K562 (cell line): Measurements from ENCODE around the gene IGF2BP1. TPM values are rescaled to one million over a fixed set of nuclear protein-coding genes. Genes with fewer than 3 reads are reported as not detected.

Source experiments
- ARID1B ChIP-seq: fragments of 450-650 bp; IDR thresholded peaks from 2 replicates; pipeline ENCODE4 v1.6.1; 2016; ENCODE audit warnings: antibody characterized with exemption, mild to moderate bottlenecking, inconsistent platforms
- DEAF1 ChIP-seq: fragments of 450-650 bp; formaldehyde crosslinking; IDR thresholded peaks from 2 replicates; pipeline ENCODE4 v1.4.0; 2020; ENCODE audit warnings: mild to moderate bottlenecking, moderate library complexity
- E2F1 ChIP-seq: sonication (generic); formaldehyde crosslinking; IDR thresholded peaks from 2 replicates; pipeline ENCODE4 v1.8.1; 2023; ENCODE audit warnings: mild to moderate bottlenecking, missing genetic modification reagents, moderate library complexity
- ETV5 ChIP-seq: sonication (generic); formaldehyde crosslinking; IDR thresholded peaks from 2 replicates; pipeline ENCODE4 v1.4.0; 2020; ENCODE audit warnings: low read depth, mild to moderate bottlenecking, missing genetic modification reagents
- FOXJ3 ChIP-seq: sonication (generic); formaldehyde crosslinking; IDR thresholded peaks from 2 replicates; pipeline ENCODE4 v1.4.0; 2020; ENCODE audit warnings: mild to moderate bottlenecking, missing genetic modification reagents
- HDAC6 ChIP-seq: IDR thresholded peaks from 2 replicates; pipeline ENCODE4 v1.6.1; 2012; ENCODE audit warnings: low read depth, mild to moderate bottlenecking, control low read depth, inconsistent platforms, low read length, moderate library complexity
- HMG20B ChIP-seq: fragments of 250-450 bp; sonication (Bioruptor Pico); IDR thresholded peaks from 2 replicates; pipeline ENCODE4 v1.5.0; 2021; ENCODE audit warnings: mild to moderate bottlenecking
- HNRNPL ChIP-seq: fragments of 200-400 bp; formaldehyde crosslinking; IDR thresholded peaks from 2 replicates; pipeline ENCODE4 v1.6.1; 2017; ENCODE audit warnings: low read depth, mild to moderate bottlenecking, low read length
- MBD1 ChIP-seq: fragments of 250-450 bp; sonication (Bioruptor Pico); IDR thresholded peaks from 2 replicates; pipeline ENCODE4 v1.8.0; 2022; ENCODE audit warnings: inconsistent platforms
- NELFE ChIP-seq: IDR thresholded peaks from 2 replicates; pipeline ENCODE4 v1.6.1; 2011; ENCODE audit warnings: mild to moderate bottlenecking; ENCODE audit not compliant: insufficient read depth, insufficient read length
- NFRKB ChIP-seq: fragments of 450-650 bp; IDR thresholded peaks from 2 replicates; pipeline ENCODE4 v1.6.1; 2016; ENCODE audit warnings: low read depth
- SMARCC2 ChIP-seq: fragments of 450-650 bp; IDR thresholded peaks from 2 replicates; pipeline ENCODE4 v1.6.1; 2017; ENCODE audit warnings: antibody characterized with exemption, moderate library complexity, mild to moderate bottlenecking, low read depth
- SREBF1 ChIP-seq: fragments of 150-350 bp; IDR thresholded peaks from 2 replicates; pipeline ENCODE4 v1.6.1; 2014; ENCODE audit warnings: antibody characterized with exemption, low read depth, low read length, borderline replicate concordance
- TAF7 ChIP-seq: fragments of 450-650 bp; IDR thresholded peaks from 2 replicates; pipeline ENCODE4 v1.6.1; 2016; ENCODE audit warnings: missing genetic modification characterization, missing compliant biosample characterization
- TCFL5 ChIP-seq: fragments of 250-450 bp; sonication (Bioruptor Pico); conservative IDR thresholded peaks from 2 replicates; pipeline ENCODE4 v1.6.1; 2021; ENCODE audit warnings: mild to moderate bottlenecking, moderate library complexity, matching md5 sums
- ZBTB49 ChIP-seq: sonication (generic); formaldehyde crosslinking; IDR thresholded peaks from 2 replicates; pipeline ENCODE4 v1.8.0; 2022; ENCODE audit warnings: missing genetic modification reagents, mild to moderate bottlenecking, borderline replicate concordance
- ZNF3 ChIP-seq: fragments of 250-450 bp; sonication (Bioruptor Pico); IDR thresholded peaks from 2 replicates; pipeline ENCODE4 v1.5.0; 2021; ENCODE audit warnings: mild to moderate bottlenecking, moderate library complexity
- ZNF384 ChIP-seq: IDR thresholded peaks from 2 replicates; pipeline ENCODE4 v1.6.1; 2012; ENCODE audit warnings: low read depth, low read length, improper control_type of control experiment
- ZNF449 ChIP-seq: fragments of 250-450 bp; sonication (Bioruptor Pico); IDR thresholded peaks from 2 replicates; pipeline ENCODE4 v1.8.0; 2022; ENCODE audit warnings: moderate library complexity, mild to moderate bottlenecking, inconsistent platforms
- ZNF695 ChIP-seq: fragments of 450-650 bp; formaldehyde crosslinking; IDR thresholded peaks from 2 replicates; pipeline ENCODE4 v1.4.0; 2020; ENCODE audit warnings: mild to moderate bottlenecking, moderate library complexity
- polyA plus RNA-seq, 8 experiments: library from polyadenylated mRNA; depleted of rRNA in 4 of 8; stranded (reverse) in 5 of 8; unstranded in 3 of 8; fragments of >200 nt; fragmentation: Nextera tagmentation in 2 of 8; fragmentation: Illumina TruSeq in 1 of 8; extraction: Ambion mirVana in 2 of 8; extraction: Trizol in 1 of 8; gene quantifications; 2 replicates each; pipeline versions ENCODE4 v1.2.1 to v1.2.3, GENCODE V29; 2011 to 2014; ENCODE audit warnings: inconsistent platforms in 1 of 8, missing spikeins in 1 of 8
- total RNA-seq, 7 experiments: library from RNA; depleted of rRNA in 6 of 7; stranded (reverse); fragments of >200 nt in 6 of 7; fragmentation: Illumina TruSeq in 2 of 7; extraction: Trizol in 2 of 7; gene quantifications; 2 replicates each; pipeline versions ENCODE4 v1.2.1 to v1.2.3, GENCODE V29; 2011 to 2021; ENCODE audit warnings: low replicate concordance in 1 of 7

Gene IGF2BP1
- total and polyA plus RNA-seq, 9 of the 15 experiments (the other 6 are each of a cell fraction or from before 2014, with no cell fraction given): 13.0 to 318 (median 53.6) TPM

- 0 out of 2 replicates have a peak, but pooled peaks have one; percentile 80 for TF ChIP-seq ZNF449 (CRISPR knock-in tag)
- TF ChIP-seq TCFL5: peak; percentile 58; the same call in 1 of the 2 replicates
- no peak for TF ChIP-seq MBD1 (CRISPR knock-in tag)
- TF ChIP-seq NELFE: no peak
- peak; percentile 50; the same call in 1 of the 2 replicates for TF ChIP-seq TAF7 (tag)
- no peak for TF ChIP-seq ETV5 (CRISPR knock-in tag)
- no peak for TF ChIP-seq ZNF3 (CRISPR knock-in tag)
- no peak for TF ChIP-seq FOXJ3 (CRISPR knock-in tag)
- TF ChIP-seq HDAC6: no peak
- TF ChIP-seq ZBTB49 (CRISPR knock-in tag): no peak
- TF ChIP-seq ZNF384: no peak
- no peak for TF ChIP-seq NFRKB
- TF ChIP-seq SREBF1: no peak
- no peak for TF ChIP-seq HNRNPL
- TF ChIP-seq SMARCC2: no peak
- no peak for TF ChIP-seq HMG20B (CRISPR knock-in tag)
- TF ChIP-seq DEAF1 (CRISPR knock-in tag): peak; percentile 26; the same call in 1 of the 2 replicates
- no peak for TF ChIP-seq ZNF695
- no peak for TF ChIP-seq E2F1
- TF ChIP-seq ARID1B: peak; percentile 73
Measured at GRCh38 chr17:49076573-49077384, 79.6 kb downstream of the IGF2BP1 start (continued).
